Measurements from ENCODE around the gene SNX22.
A peak's percentile ranks its signal among the peaks of the same experiment; 100 is the strongest.

SNX22 gene

GRCh38 chr15:64157599-64158125 lies 6.1 kb downstream of the SNX22 start:
- no peak for DNase-seq

- no peak for DNase-seq
Measured at GRCh38 chr15:64158363-64159134, 7.0 kb downstream of the SNX22 start.

- DNase-seq = no peak
Measured at GRCh38 chr15:64161688-64162477, 10.4 kb downstream of the SNX22 start.

GRCh38 chr15:64162478-64162868 lies 10.9 kb downstream of the SNX22 start:
- no peak for DNase-seq

GRCh38 chr15:64162869-64163658 lies 11.5 kb downstream of the SNX22 start, which contains the start of gene PPIB:
Gene PPIB (minus strand): TSS chr15:64163022. CDS start chr15:64162986, 36 bp downstream.
- DNase-seq = peak; percentile 97

- DNase-seq = no peak
Measured at GRCh38 chr15:64163659-64164362, 12.3 kb downstream of the SNX22 start.

GRCh38 chr15:64164436-64164835 lies 12.9 kb downstream of the SNX22 start:
- DNase-seq = no peak

- no peak for DNase-seq
Measured at GRCh38 chr15:64166102-64166890, 14.8 kb downstream of the SNX22 start.

GRCh38 chr15:64180235-64180824 lies 28.8 kb downstream of the SNX22 start:
- DNase-seq = peak; percentile 78

GRCh38 chr15:64182859-64183370 lies 31.4 kb downstream of the SNX22 start:
- no peak for DNase-seq

GRCh38 chr15:64185146-64185911 lies 33.8 kb downstream of the SNX22 start:
- DNase-seq = no peak

- no peak for DNase-seq
Measured at GRCh38 chr15:64187396-64188191, 36.1 kb downstream of the SNX22 start.

- DNase-seq = no peak
Measured at GRCh38 chr15:64191971-64192830, 40.7 kb downstream of the SNX22 start.

GRCh38 chr15:64193971-64194370 lies 42.4 kb downstream of the SNX22 start:
- no peak for DNase-seq

- no peak for DNase-seq
Measured at GRCh38 chr15:64197425-64197824, 45.9 kb downstream of the SNX22 start.

- no peak for DNase-seq
Measured at GRCh38 chr15:64205202-64205601, 53.7 kb downstream of the SNX22 start.
